AG10803 (cell line): ENCODE results near the gene LEUTX.
"Not testable (repeated sequence)": the region's sequence is repeated elsewhere in the genome, so short reads cannot be mapped to it uniquely, and the experiment has no call there.

Source experiments
- DNase-seq: peaks from one replicate; pipeline ENCODE4 v3.0.0; 2010; ENCODE audit warnings: low read depth
- H3K4me3 ChIP-seq: 2 replicates; pipeline ENCODE4 v1.5.1; 2011; ENCODE audit warnings: mild to moderate bottlenecking, low read length, control low read depth
- TF ChIP-seq, protein P1 (sequence below): conservative IDR thresholded peaks from 2 replicates; pipeline ENCODE4 v1.5.1; 2011; ENCODE audit warnings: mild to moderate bottlenecking, low read length, control low read depth, inconsistent platforms

LEUTX gene

GRCh38 chr19:39752795-39753194 is 25.9 kb upstream of the LEUTX start:
- no peak overlapping the region for H3K4me3 ChIP-seq
- DNase-seq = no peak
- TF ChIP-seq, protein P1, sequence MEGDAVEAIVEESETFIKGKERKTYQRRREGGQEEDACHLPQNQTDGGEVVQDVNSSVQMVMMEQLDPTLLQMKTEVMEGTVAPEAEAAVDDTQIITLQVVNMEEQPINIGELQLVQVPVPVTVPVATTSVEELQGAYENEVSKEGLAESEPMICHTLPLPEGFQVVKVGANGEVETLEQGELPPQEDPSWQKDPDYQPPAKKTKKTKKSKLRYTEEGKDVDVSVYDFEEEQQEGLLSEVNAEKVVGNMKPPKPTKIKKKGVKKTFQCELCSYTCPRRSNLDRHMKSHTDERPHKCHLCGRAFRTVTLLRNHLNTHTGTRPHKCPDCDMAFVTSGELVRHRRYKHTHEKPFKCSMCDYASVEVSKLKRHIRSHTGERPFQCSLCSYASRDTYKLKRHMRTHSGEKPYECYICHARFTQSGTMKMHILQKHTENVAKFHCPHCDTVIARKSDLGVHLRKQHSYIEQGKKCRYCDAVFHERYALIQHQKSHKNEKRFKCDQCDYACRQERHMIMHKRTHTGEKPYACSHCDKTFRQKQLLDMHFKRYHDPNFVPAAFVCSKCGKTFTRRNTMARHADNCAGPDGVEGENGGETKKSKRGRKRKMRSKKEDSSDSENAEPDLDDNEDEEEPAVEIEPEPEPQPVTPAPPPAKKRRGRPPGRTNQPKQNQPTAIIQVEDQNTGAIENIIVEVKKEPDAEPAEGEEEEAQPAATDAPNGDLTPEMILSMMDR = no peak

- TF ChIP-seq, protein P1 = no peak
- no peak for DNase-seq
- H3K4me3 ChIP-seq = no peak overlapping the region
These were observed 24.1 kb upstream of the LEUTX start for GRCh38 chr19:39754544-39754943.

DNA sequence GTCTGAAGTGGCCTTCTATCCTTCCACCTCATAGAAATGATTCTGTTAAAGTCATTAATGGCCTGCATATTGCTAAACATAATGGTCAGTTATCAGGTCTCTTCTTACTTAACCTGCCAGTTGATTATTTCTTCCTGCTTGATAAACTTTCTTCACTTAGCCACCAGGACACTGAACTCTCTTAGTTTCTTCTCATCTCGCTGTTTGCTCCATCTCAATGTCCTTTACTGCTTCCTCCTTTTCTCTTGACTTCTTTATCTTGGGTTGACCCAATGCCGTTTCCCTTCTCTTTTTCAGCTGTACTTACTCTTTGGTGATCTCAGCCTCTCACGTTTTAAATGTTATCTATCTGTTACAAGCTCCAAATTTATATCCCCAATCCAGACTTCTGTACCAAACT is 23.7 kb upstream of the LEUTX start:
- H3K4me3 ChIP-seq = no peak overlapping the region
- TF ChIP-seq, protein P1 = no peak
- no peak for DNase-seq

DNA sequence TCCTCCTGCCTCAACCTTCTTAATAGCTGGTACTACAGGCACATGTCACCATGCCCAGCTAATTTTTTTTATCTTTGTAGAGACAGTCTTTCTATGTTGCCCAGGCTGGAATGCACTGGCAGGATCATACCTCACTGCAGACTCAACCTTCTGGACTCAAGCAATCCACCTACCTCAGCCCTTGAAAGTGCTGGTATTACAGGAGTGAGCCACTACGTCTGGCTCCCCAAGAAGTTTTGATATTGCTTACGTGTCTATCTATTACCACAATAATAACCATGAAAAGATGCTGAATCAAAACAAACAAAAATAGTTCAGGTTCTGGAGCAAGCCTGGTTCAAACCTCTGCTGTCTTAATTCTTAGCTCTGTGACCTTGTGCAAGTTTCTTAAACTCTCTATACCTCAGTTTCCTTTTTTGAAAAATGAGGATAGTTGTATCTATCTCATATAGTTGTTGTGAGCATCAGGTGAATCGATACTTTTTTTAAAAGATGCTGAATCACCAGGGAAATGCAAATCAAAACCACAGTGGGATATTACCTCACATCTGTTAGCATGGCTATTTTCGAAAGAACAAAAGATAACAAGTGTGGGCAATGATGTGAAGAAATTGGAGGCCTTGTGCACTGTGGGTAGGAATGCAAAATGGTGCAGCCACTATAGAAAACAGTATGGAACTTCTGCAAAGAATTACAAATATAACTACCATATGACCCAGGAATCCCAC is 19.0 kb upstream of the LEUTX start:
- DNase-seq = no peak
- H3K4me3 ChIP-seq = no peak overlapping the region
- TF ChIP-seq, protein P1 = no peak

DNA sequence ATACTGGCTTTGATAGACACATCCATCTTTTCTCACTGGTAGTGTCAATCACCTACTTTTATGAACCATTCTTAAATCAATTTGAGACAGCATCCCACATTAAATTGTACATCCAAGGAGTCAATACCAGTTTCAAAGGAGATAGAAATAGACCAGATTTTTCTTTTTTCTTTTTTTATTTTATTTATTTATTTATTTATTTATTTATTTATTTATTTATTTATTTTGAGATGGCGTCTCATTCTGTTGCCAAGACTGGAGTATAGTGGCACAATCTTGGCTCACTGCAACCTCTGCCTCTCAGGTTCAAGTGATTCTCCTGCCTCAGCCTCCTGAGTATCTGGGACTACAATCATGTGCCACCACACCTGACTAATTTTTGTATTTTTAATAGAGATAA is 16.8 kb upstream of the LEUTX start:
- DNase-seq, H3K4me3 ChIP-seq: not testable (repeated sequence)

- peak; percentile 40 for DNase-seq
- H3K4me3 ChIP-seq = no peak overlapping the region
- TF ChIP-seq, protein P1 = peak; percentile 88
These were observed 13.3 kb upstream of the LEUTX start for GRCh38 chr19:39765091-39766076.

DNA sequence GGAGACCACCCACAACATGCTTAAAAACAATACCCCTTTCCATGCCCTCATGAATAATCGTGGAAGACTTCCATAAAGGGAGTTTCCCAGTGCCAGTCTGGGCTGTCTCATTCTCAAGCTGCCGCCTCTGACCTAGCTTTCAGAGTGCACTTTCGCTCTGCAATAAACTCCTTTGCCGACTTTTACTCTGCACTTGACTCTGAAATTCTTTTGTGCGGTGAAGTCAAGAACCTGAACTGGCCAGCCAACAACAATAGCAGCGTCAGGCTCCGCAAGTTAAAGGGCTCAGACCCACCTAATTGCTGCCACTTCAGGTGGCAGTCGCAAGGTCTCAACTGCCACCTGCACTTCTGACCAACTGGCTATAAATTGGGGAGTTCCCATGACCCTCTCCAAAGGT is 10.3 kb upstream of the LEUTX start:
- TF ChIP-seq, protein P1 = no peak
- no peak for DNase-seq

More for the DNA sequence above, 10.3 kb upstream of the LEUTX start:
- H3K4me3 ChIP-seq = no peak overlapping the region
